ENCODE data around the gene TSPO.

TSPO gene

GRCh38 chr22:43157874-43158546 lies 6.7 kb downstream of the TSPO start:
- in situ Hi-C loops (cut with MboI; ENCODE audit: low sequenced_read_pairs) = no loop called here

GRCh38 chr22:43158778-43159483 lies 7.6 kb downstream of the TSPO start:
- in situ Hi-C loops (cut with MboI; ENCODE audit: low sequenced_read_pairs) = no loop called here

GRCh38 chr22:43159484-43160178 lies 8.3 kb downstream of the TSPO start:
- in situ Hi-C loops (cut with MboI; ENCODE audit: low sequenced_read_pairs) = no loop called here

- in situ Hi-C loops (cut with MboI; ENCODE audit: low sequenced_read_pairs) = no loop called here
Measured at GRCh38 chr22:43160497-43161126, 9.3 kb downstream of the TSPO start.

DNA sequence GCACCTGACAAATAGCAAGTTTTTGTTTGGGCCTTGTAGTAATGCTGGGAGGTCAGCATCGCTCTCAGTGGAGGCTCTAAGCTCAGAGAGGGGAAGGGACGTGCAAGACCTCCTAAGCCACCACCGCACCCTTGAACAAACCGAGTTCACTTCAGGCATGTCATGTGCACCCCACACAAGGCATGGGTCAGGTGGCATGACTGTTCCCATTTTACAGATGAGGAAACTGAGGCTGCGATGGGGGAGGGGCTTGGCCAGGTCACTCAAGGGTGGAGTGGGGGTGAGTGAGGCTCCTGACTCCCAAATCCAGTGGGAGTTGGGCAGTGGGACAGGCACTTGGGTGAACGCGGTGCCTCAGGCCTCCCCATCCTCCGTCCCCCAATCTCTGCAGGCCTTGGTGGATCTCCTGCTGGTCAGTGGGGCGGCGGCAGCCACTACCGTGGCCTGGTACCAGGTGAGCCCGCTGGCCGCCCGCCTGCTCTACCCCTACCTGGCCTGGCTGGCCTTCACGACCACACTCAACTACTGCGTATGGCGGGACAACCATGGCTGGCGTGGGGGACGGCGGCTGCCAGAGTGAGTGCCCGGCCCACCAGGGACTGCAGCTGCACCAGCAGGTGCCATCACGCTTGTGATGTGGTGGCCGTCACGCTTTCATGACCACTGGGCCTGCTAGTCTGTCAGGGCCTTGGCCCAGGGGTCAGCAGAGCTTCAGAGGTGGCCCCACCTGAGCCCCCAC lies 11.2 kb downstream of the TSPO start:
- in situ Hi-C loops (cut with MboI; ENCODE audit: low sequenced_read_pairs) = no loop called here

DNA sequence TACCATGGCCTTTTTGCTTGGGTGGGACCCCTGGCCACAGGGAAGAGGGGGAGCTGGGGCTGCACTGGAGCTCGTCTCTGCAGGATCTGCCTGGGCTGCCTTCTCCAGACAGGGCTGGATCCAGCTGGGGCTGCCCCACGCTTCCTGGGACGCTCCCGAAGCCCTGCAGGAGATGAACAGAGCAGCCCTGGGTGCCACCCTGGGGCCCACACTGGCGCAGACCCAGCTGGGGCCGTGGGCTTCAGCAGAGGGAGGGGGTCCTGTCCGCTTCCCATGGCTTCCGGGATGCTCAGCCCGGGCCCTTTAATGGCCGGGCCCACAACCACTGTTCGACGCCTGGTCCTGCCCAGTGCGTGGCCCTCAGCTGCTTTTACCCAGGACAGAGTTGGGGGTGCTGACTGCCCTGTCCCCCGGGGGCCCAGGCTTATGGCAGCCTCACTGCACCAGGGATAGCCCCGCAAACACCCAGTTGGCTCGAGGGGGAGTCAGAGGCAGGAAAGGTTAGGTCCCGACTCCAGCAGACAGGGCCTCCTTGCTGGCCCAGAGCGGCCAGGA lies 12.0 kb downstream of the TSPO start:
- in situ Hi-C loops (cut with MboI; ENCODE audit: low sequenced_read_pairs) = no loop called here

DNA sequence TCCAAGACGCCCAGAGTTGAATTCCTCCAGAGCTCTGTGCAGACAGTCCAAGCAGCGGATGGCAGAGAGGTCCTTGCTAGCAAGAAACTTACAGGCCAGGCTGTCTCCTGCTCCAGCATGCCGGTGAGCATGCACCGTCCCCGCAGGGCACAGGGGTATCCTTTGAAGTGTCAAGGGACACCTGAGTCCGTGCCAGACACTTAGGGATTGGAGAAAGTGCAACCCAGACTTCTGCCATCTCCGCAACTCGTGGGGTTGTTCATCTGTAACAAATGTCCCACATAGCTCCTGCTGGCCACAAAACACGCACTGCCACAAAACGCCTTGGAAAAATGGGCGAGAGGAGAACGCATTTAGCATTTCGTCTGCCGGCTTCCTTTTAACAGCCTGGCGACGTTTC lies 13.3 kb downstream of the TSPO start:
- in situ Hi-C loops (cut with MboI; ENCODE audit: low sequenced_read_pairs) = no loop called here

GRCh38 chr22:43166132-43166930 lies 15.0 kb downstream of the TSPO start:
- in situ Hi-C loops (cut with MboI; ENCODE audit: low sequenced_read_pairs) = no loop called here

DNA sequence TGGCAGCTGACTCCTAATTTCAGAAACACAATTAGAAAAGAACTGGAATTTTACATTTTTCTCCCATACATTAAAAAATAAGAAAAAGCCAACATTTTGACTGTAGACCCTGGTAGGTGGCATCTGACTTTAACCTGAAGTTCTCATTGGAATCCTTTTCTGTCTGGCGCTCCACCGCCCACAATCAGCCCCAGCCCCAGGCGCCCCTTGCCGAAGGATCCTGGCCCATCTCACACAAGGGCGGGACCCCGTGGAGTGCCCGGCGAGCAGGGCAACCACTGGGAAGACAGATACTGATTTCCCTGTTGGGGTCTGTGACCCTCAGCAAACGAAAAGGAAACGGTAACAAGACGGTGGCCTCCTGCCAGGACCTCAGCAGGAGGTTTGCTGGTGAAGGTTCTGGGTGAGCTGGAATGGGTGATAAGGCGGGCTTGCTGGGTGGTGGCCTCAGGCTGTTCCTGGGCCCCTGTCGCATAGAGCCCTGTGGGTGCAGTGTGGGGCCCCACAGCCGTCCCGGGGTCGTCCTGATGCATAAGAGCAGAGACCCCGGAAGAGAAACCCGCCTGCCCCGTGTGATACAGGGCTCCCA lies 15.7 kb downstream of the TSPO start:
- in situ Hi-C loops (cut with MboI; ENCODE audit: low sequenced_read_pairs) = no loop called here

GRCh38 chr22:43168471-43169309 lies 17.3 kb downstream of the TSPO start:
- in situ Hi-C loops (cut with MboI; ENCODE audit: low sequenced_read_pairs) = no loop called here

- in situ Hi-C loops (cut with MboI; ENCODE audit: low sequenced_read_pairs) = no loop called here
Measured at GRCh38 chr22:43169310-43170130, 18.2 kb downstream of the TSPO start.

GRCh38 chr22:43170131-43170480 lies 18.7 kb downstream of the TSPO start:
- in situ Hi-C loops (cut with MboI; ENCODE audit: low sequenced_read_pairs) = no loop called here

- in situ Hi-C loops (cut with MboI; ENCODE audit: low sequenced_read_pairs) = no loop called here
Measured at GRCh38 chr22:43171019-43171491, 19.7 kb downstream of the TSPO start.

- in situ Hi-C loops (cut with MboI; ENCODE audit: low sequenced_read_pairs) = no loop called here
Measured at GRCh38 chr22:43171607-43172006, 20.2 kb downstream of the TSPO start.

GRCh38 chr22:43172191-43172590 lies 20.8 kb downstream of the TSPO start:
- in situ Hi-C loops (cut with MboI; ENCODE audit: low sequenced_read_pairs) = no loop called here

GRCh38 chr22:43173566-43173965 lies 22.2 kb downstream of the TSPO start:
- in situ Hi-C loops (cut with MboI; ENCODE audit: low sequenced_read_pairs) = no loop called here

DNA sequence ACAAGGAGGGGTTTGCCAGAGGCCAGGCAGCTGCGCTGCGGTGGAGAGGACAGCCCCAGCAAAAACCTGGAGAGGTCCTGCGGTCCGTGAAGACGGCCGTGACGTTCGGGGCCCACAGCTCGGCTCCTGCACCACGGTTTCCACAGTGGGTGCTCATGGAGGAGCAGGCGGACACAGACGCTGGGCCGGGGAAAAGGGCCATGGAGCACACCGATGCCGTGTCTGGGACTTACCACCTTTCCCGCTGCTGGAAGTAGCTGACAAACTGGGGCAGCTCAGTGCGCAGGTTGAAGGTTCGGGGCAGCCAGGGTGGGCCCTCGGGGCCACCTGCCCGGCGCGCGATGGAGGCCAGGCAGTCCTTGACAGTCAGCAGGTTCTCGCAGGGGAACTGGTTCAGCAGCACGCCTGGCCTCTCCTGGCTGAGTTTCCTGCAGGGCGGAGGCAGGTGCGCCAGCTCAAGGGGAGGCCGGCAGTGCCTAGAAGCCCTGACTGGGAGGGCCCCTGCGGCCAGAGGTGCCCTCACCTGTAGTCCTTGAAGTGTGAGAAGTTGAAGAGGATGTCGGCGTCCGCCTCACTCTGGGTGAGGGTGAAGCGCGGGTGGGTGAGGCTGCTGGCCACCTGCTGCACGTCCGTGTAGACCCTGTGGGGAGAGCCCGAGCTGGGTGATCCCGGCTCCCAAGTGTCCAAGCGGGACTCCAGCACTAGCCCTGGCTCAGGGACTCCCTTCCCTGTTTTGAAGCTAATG lies 22.8 kb downstream of the TSPO start:
- in situ Hi-C loops (cut with MboI; ENCODE audit: low sequenced_read_pairs) = no loop called here
